ENCODE data around the gene CLDN5.

Gene CLDN5

DNA sequence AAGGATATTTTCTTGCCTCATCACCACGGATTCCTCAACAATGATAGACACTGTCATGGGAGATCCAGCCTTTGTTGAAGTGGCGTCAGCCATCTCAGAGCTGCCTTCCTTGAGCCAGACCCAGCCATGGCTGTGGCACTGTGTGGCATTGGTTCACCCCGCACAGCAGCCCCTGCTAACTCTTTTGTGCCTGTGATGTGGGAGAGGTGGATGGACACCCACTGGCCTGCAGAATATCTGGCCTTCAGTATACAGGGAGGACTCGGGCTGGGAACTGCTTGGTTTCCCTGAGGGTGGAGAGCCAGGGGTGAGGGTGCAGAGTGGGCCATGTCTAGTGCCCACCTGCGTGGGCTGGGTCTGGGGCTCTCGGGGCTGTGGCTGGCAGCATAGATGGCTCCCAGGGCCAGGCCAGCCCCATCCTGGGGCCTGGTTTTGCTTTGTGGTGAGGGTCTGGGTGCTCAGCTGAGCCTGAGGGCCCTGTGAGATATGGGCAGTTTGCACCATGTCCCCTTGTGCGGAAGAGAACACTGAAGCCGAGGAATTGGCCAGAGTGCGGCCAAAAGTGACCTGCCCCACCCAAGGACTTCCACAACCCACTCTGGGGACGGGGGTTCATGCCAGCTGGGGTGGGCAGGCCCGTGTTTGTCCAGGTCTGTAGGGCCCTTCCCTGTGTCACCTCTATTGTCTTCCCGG is 6.1 kb downstream of the CLDN5 start:
- Histone ChIP-seq H3K9ac (ENCODE audit: low read length) (no peak overlapping the region), H3K27me3 (ENCODE audit: control insufficient read depth, insufficient read depth, low read length) (peaks cover 12% of the 10 kb centered on the region), H3K4me3 (ENCODE audit: low read length) (no peak overlapping the region), H3K36me3 (ENCODE audit: control insufficient read depth, insufficient read depth, low read length) (no peaks in the 10 kb centered on the region), H3K4me1 (ENCODE audit: control insufficient read depth, insufficient read depth, low read length) (peaks cover 1% of the 10 kb centered on the region), H3K9me3 (ENCODE audit: control insufficient read depth, low read length) (no peaks in the 10 kb centered on the region)

DNA sequence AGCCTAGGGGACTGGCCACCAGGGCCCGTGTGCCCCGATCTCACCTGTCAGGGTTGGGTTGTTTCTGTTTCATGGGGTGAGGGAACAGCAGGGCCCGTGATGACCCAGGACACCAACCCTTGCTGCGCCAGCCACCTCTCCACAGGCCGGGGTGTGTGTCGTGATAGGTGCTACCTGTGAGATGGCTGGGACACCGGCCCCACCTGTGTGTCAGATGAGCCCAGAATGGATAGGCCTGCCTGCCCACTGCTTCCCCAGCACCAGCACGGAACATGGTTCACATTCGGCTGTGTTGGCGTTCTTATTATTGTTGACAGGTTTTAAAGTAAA is 7.1 kb downstream of the CLDN5 start:
- Histone ChIP-seq H3K4me3 (ENCODE audit: low read length) (no peak overlapping the region), H3K9me3 (ENCODE audit: control insufficient read depth, low read length) (no peaks in the 10 kb centered on the region), H3K9ac (ENCODE audit: low read length) (no peak overlapping the region), H3K27me3 (ENCODE audit: control insufficient read depth, insufficient read depth, low read length) (peaks cover 3% of the 10 kb centered on the region), H3K4me1 (ENCODE audit: control insufficient read depth, insufficient read depth, low read length) (no peaks in the 10 kb centered on the region), H3K36me3 (ENCODE audit: control insufficient read depth, insufficient read depth, low read length) (no peaks in the 10 kb centered on the region)

DNA sequence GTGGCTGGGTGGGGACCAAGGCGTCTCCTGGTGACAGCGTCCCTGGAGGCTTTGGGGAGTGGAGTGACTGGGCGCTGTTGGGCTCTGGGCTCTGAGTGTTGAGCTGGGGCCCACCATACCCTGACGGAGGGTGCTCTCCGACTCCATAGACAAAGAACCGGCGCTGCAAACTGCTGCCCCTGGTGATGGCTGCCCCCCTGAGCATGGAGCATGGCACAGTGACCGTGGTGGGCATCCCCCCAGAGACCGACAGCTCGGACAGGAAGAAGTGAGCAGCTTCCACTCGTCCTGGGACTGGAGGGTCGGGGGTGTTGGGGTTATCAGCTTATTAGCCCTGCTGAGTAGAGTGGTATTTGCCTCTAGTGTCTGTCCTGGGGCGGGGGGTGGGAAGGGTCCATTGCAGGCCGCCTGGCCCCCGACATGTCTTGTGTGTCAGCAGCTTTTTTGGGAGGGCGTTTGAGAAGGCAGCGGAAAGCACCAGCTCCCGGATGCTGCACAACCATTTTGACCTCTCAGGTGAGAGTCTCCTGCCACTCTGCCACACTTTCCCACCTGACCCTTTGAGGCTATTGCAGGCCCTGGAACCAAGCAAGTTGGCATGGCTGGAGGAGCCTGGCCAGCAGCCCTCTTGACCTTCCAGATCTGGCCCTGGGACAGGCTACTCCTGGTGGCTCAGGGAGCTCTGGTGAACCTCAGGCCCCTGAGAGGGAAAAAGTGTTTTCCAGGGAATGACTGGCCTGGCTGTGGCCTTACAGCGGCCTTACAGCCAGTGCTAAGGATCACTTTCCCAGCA is 7.6 kb downstream of the CLDN5 start:
- Histone ChIP-seq H3K4me3 (ENCODE audit: low read length) (no peak overlapping the region), H3K4me1 (ENCODE audit: control insufficient read depth, insufficient read depth, low read length) (no peaks in the 10 kb centered on the region)

DNA sequence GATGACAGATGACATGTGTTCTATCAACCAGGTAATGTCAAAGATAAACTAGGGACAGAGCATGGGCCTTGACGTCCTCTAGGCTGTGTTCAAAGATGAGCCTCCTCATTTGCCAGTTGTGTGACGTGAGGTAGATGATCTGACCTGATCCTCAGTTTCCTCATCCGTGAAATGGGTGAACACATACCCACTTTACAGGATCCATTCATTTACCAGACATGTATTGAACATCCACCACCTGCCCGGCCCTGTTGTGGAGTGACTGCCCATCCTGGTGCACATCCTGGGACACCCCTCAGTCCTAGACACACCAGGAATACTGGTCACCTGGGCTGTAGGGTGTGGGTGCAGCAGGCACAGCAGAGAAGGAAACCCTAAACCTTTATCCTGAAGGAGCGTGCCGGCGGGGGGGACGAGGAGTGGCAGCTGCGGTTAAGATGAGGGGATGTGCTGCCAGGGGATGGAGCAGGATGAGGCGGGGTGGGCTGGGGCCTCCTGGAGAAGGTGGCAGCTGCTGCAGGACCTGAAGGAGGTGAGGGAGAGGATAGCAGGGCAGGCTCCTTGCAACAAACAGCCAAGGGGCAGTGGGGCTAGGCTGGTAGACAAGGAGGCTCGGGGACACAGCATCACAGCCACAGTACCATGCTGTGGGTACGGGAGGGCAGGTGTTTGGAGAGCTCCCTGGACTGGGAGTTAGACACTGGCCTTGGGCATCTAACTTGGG is 8.4 kb downstream of the CLDN5 start:
- H3K9me3 ChIP-seq (ENCODE audit: control insufficient read depth, low read length): no peaks in the 10 kb centered on the region
- no peaks in the 10 kb centered on the region for H3K36me3 ChIP-seq (ENCODE audit: control insufficient read depth, insufficient read depth, low read length)
- H3K9ac ChIP-seq (ENCODE audit: low read length): no peak overlapping the region
- no peak overlapping the region for H3K4me3 ChIP-seq (ENCODE audit: low read length)
- no peaks in the 10 kb centered on the region for H3K4me1 ChIP-seq (ENCODE audit: control insufficient read depth, insufficient read depth, low read length)
- no peaks in the 10 kb centered on the region for H3K27me3 ChIP-seq (ENCODE audit: control insufficient read depth, insufficient read depth, low read length)

More for the DNA sequence above, 7.6 kb downstream of the CLDN5 start:
- no peaks in the 10 kb centered on the region for H3K9me3 ChIP-seq (ENCODE audit: control insufficient read depth, low read length)
- H3K9ac ChIP-seq (ENCODE audit: low read length): no peak overlapping the region
- no peaks in the 10 kb centered on the region for H3K27me3 ChIP-seq (ENCODE audit: control insufficient read depth, insufficient read depth, low read length)
- no peaks in the 10 kb centered on the region for H3K36me3 ChIP-seq (ENCODE audit: control insufficient read depth, insufficient read depth, low read length)

DNA sequence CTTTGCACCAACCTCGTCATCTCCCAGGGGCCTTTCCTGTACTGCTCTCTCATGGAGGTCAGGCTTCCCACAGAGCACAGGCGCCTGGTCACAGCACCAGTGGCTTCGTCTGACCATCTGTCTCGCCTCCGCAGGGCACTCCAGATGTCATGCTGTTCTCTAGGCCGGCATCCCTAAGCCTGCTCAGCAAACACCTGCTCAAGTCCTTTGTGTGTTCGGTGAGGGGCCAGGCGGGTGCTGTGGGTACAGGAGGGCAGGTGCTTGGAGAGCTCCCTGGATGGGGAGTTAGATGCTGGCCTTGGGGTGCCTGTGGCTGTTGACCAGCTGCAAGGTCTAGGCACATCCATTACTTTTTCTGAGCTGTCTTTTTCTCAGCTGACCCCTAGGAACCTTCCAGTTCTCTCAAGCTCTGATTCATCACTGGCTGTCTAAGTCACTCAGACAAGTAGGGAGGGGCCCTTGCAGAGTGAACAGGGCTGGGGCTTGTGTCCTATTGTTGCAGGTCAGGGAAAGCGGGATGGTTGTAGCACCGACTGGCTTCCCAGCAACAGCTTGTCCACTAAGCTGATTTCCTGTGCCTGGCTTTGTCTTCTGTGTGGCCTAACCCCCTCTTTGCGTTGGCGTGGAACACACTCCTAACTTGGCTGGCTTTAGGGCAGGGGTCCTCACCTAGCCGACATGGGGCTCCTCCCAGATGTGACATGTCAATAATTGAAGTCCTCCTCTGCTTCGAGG is 9.2 kb downstream of the CLDN5 start:
- no peaks in the 10 kb centered on the region for H3K36me3 ChIP-seq (ENCODE audit: control insufficient read depth, insufficient read depth, low read length)
- no peaks in the 10 kb centered on the region for H3K27me3 ChIP-seq (ENCODE audit: control insufficient read depth, insufficient read depth, low read length)
- no peak overlapping the region for H3K9ac ChIP-seq (ENCODE audit: low read length)
- H3K9me3 ChIP-seq (ENCODE audit: control insufficient read depth, low read length): no peaks in the 10 kb centered on the region
- H3K4me3 ChIP-seq (ENCODE audit: low read length): no peak overlapping the region
- H3K4me1 ChIP-seq (ENCODE audit: control insufficient read depth, insufficient read depth, low read length): no peaks in the 10 kb centered on the region

DNA sequence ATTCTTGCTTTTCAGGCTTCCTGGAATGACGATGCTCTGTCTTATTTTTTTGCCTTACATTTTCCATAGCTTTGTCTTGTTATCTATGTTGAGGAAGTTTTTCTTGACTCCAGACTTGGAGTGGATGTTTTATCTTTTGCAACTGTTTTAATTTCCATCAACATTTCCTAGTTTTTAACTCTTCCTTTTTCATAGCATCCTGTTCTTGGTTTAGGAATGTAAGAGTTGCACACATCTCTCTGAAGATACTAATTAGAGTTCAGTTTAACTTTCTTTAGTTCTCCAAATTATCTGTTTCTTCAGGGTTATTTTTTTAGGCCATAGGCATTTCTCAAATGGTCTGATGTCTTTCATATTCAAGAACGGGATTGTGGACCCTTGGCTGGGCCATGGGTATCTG is 10.4 kb downstream of the CLDN5 start:
- H3K9ac ChIP-seq (ENCODE audit: low read length): no peak overlapping the region
- no peaks in the 10 kb centered on the region for H3K4me1 ChIP-seq (ENCODE audit: control insufficient read depth, insufficient read depth, low read length)
- H3K36me3 ChIP-seq (ENCODE audit: control insufficient read depth, insufficient read depth, low read length): no peaks in the 10 kb centered on the region
- no peak overlapping the region for H3K4me3 ChIP-seq (ENCODE audit: low read length)
- no peaks in the 10 kb centered on the region for H3K27me3 ChIP-seq (ENCODE audit: control insufficient read depth, insufficient read depth, low read length)
- no peaks in the 10 kb centered on the region for H3K9me3 ChIP-seq (ENCODE audit: control insufficient read depth, low read length)

DNA sequence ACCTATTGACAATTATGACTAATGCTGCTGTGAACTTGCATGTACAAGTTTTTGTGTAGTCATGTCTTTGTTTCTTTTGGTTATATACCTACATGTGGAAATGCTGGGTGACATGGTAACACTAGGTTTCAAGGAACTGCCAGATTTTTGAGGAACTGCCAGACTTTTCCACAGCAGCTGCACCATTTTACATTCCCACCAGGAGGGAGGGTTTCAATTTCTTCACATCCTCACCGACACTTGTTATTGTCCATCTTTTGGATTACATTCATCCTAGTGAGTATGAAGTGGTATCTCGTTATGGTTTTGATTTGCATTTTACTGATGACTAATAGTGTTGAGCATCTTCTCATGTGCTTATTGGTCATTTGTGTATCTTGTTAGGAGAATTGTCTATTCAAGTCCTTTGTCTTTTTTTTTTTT is 13.3 kb downstream of the CLDN5 start:
- Histone ChIP-seq H3K4me3 (ENCODE audit: low read length) (no peak overlapping the region), H3K9me3 (ENCODE audit: control insufficient read depth, low read length) (no peaks in the 10 kb centered on the region), H3K27me3 (ENCODE audit: control insufficient read depth, insufficient read depth, low read length) (no peaks in the 10 kb centered on the region), H3K4me1 (ENCODE audit: control insufficient read depth, insufficient read depth, low read length) (no peaks in the 10 kb centered on the region), H3K9ac (ENCODE audit: low read length) (no peak overlapping the region), H3K36me3 (ENCODE audit: control insufficient read depth, insufficient read depth, low read length) (no peaks in the 10 kb centered on the region)

DNA sequence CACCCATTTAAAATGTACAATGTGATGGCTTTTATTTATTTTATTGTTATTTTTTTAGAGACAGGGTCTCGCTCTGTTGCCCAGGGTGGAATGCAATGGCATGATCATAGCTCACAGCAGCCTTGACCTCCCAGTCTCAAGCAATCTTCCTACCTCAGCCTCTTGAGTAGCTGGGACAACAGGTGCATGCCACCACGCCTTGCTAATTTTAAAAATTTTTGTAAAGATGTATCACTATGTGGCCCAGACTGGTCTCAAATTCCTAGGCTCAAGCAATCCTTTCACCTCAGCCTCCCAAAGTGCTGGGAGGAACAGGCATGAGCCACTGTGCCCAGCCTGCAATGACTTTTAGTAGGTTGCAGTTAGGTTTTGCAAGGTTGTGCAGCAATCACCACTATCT is 14.3 kb downstream of the CLDN5 start:
- Histone ChIP-seq H3K9me3 (ENCODE audit: control insufficient read depth, low read length) (no peaks in the 10 kb centered on the region), H3K4me3 (ENCODE audit: low read length) (no peak overlapping the region)

DNA sequence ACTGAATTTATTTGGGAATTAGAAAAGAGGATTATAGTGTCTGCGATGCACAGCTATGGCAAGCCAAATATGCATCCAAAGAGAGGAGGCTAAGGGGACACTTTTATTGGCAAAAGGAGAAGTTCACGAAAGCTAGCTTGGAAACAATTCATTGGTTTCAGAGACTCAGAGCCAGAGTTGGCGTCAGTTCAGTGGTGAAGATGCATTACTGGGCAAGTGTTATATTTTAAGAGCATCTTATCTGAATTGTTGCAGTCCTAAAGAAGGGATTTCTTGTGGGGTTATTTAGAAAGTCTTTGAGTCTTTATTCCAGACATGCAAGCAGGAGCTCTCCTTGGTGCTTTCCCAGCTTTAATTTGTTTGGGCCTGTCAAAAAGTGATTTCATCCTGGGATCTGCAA is 15.0 kb downstream of the CLDN5 start:
- Histone ChIP-seq H3K4me1 (ENCODE audit: control insufficient read depth, insufficient read depth, low read length) (no peaks in the 10 kb centered on the region), H3K9ac (ENCODE audit: low read length) (no peak overlapping the region), H3K36me3 (ENCODE audit: control insufficient read depth, insufficient read depth, low read length) (no peaks in the 10 kb centered on the region), H3K9me3 (ENCODE audit: control insufficient read depth, low read length) (no peaks in the 10 kb centered on the region), H3K4me3 (ENCODE audit: low read length) (no peak overlapping the region), H3K27me3 (ENCODE audit: control insufficient read depth, insufficient read depth, low read length) (no peaks in the 10 kb centered on the region)

More for the DNA sequence above, 14.3 kb downstream of the CLDN5 start:
- no peaks in the 10 kb centered on the region for H3K27me3 ChIP-seq (ENCODE audit: control insufficient read depth, insufficient read depth, low read length)
- H3K4me1 ChIP-seq (ENCODE audit: control insufficient read depth, insufficient read depth, low read length): no peaks in the 10 kb centered on the region
- no peak overlapping the region for H3K9ac ChIP-seq (ENCODE audit: low read length)
- H3K36me3 ChIP-seq (ENCODE audit: control insufficient read depth, insufficient read depth, low read length): no peaks in the 10 kb centered on the region

DNA sequence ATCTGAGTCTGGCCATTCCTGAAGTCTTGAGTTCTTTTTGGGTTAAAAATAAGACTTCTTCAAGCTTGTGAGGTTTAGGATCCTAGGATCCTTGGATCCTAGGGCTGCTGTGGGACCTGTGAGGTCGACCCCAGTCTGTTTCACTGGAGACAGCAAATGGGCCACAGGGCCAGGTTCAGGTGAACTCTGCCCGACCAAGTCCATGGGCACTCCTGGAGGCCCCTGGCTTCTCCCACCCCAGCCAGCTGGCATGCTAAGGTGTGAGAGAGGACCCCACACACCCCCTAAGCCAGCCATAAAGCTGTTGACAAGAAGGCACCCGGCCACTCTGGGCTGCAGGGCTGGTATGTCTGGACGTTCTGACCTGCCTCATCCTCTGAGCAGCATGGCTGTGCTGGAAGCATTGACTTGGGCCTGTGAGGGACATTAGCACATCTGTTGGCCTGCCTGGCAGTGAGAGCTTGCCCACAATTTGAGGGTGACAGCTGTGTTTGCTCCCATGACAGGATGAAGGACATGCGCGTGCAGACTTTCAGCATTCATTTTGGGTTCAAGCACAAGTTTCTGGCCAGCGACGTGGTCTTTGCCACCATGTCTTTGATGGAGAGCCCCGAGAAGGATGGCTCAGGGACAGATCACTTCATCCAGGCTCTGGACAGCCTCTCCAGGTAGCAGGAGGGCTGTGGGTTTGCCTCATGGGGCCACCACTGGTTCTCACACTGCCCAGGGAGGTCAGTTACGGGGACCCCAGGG is 16.0 kb downstream of the CLDN5 start:
- H3K36me3 ChIP-seq (ENCODE audit: control insufficient read depth, insufficient read depth, low read length): no peaks in the 10 kb centered on the region
- H3K27me3 ChIP-seq (ENCODE audit: control insufficient read depth, insufficient read depth, low read length): no peaks in the 10 kb centered on the region
- no peaks in the 10 kb centered on the region for H3K9me3 ChIP-seq (ENCODE audit: control insufficient read depth, low read length)
- no peak overlapping the region for H3K4me3 ChIP-seq (ENCODE audit: low read length)
- H3K4me1 ChIP-seq (ENCODE audit: control insufficient read depth, insufficient read depth, low read length): no peaks in the 10 kb centered on the region
- no peak overlapping the region for H3K9ac ChIP-seq (ENCODE audit: low read length)

DNA sequence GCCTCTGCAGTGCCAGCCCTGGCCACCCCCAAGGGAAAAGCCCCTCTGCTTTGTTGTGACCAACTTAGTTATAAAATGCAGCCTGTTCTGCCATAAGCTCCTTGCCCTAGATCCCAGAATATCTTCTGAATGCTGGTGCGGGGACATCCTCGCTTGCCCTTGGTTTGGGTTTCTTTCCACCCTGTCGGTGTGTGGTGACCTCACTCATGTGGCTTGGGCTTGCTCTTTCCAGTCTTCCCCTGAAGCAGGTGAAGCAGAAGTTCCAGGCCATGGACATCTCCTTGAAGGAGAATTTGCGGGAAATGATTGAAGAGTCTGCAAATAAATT is 16.7 kb downstream of the CLDN5 start:
- Histone ChIP-seq H3K4me3 (ENCODE audit: low read length) (no peak overlapping the region), H3K9ac (ENCODE audit: low read length) (no peak overlapping the region), H3K4me1 (ENCODE audit: control insufficient read depth, insufficient read depth, low read length) (no peaks in the 10 kb centered on the region)

More for the DNA sequence above, 16.7 kb downstream of the CLDN5 start:
- Histone ChIP-seq H3K27me3 (ENCODE audit: control insufficient read depth, insufficient read depth, low read length) (no peaks in the 10 kb centered on the region), H3K36me3 (ENCODE audit: control insufficient read depth, insufficient read depth, low read length) (no peaks in the 10 kb centered on the region), H3K9me3 (ENCODE audit: control insufficient read depth, low read length) (no peaks in the 10 kb centered on the region)
